Erythroblast (primary cell): ENCODE measurements around the gene GLS.

Experiments used
- DNase-seq, 2 experiments: peaks; one replicate each; lab custom pipeline; 2025; lab: John Stamatoyannopoulos, UW
- GATA1 ChIP-seq: IDR thresholded peaks from 2 replicates; pipeline ENCODE4 v1.6.1; 2011; ENCODE audit warnings: low read depth, mild to moderate bottlenecking, control low read depth, low read length, moderate library complexity
- POLR2A ChIP-seq: IDR thresholded peaks from 2 replicates; pipeline ENCODE4 v1.6.1; 2011; ENCODE audit warnings: mild to moderate bottlenecking, low read length

The GLS gene

DNA sequence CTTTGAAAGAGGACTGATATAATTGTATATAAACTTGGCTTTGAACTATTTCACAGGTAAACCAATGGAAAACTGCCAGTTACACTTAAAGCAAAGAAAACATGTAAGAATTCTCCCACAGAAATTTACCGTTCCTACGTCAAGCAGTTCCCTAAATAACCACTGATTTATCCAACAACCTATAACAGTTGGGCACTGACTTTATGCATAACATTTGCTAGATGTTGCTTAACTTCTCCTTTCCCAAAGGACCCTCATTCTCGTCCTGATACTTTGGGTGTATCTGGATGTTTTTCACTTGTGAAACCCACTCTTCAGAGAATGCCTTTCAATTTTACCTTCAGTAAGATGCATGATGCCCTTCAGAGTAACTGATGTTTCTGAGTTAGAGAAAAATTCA, 89.5 kb downstream of the GLS start:
- no peak for DNase-seq
- no peak for TF ChIP-seq GATA1
- no peak for TF ChIP-seq POLR2A

DNA sequence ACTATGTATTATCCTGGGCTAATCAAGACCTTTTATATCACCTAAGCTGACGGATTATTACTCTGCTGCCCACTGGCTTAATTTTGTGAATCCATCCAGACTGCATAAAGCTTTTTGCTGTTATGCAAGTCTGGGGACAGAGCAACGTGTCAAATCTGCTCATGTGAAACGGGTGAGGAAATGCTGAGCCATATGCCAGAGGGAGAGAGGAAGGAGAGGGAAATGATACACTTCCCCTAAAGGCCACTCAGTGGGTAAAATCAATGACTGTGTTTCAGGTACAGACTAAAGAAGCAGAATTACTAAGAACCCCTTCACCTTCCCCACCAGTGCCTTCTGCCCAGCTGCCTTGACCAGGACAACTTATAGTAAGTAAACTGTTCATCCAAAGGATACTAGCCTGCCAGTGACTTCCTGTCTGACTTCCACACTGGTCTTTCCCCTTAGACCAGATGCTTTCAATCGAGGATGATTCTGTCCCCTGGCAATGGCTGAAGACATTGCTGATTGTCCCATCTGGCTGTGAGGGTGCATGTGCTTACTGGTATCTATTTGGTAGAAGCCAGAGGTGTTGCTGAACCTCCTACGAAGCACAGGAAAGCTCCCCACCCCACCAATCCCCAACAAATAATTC, 90.4 kb downstream of the GLS start:
- no peak for DNase-seq
- TF ChIP-seq POLR2A: no peak
- TF ChIP-seq GATA1: no peak

DNA sequence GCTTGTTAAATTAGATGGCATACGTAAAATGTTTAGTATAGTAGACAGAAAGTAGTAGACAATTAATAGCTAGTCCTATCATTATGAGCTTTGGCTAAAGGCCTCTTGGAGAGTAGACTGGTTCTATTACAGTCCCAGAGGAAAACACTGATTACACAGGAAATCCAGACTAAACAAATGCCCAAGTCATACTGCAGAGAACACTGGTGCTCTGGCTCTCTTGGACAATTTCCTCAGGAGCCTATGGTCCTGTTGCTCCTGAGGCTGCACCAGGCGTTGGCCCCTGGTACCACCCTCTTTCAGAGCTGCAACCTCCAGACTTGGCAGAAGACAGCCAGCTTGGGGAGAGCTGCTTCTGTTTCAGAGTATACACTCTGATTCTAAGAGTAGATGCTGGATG, 91.6 kb downstream of the GLS start:
- DNase-seq: no peak
- TF ChIP-seq POLR2A (no peak), GATA1 (no peak)

DNA sequence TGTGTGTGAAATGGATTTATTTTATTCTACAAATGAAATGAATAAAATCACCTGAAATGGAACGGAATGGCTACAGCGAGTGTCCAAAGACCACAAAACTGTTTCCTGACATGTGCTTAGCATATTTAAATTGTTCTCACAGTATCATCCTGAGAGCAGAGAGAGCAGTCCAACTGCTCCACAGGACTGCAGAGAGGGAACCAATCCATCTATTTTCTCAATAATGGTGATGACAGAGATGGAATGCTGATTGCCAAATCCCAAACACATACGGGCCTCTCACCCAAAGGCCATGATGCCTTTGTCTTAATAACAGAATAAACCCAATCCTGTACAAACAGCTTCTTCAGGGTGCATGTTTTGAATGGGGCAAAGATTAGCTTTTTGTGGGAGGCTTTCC, 92.2 kb downstream of the GLS start:
- DNase-seq: no peak
- no peak for TF ChIP-seq GATA1
- TF ChIP-seq POLR2A: no peak

DNA sequence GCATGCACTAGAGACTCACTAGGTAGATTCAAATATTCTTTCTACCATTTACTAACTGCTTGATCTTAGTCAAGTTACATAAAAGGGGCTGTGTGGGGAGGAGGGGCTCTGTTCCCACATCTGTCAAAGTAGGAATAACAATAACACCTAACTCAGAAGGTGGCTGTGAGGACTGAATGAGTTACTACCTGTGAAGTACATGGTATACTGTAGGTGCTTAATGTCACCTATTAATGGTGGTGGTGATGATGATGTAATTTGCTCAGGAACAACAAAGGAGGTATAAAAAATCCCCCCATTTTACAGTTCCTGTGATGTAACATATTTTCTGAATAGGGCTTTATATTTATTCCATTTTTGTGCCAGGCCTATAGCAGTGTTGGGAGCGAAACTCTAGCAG, 92.6 kb downstream of the GLS start:
- DNase-seq: no peak
- TF ChIP-seq GATA1: no peak
- no peak for TF ChIP-seq POLR2A

DNA sequence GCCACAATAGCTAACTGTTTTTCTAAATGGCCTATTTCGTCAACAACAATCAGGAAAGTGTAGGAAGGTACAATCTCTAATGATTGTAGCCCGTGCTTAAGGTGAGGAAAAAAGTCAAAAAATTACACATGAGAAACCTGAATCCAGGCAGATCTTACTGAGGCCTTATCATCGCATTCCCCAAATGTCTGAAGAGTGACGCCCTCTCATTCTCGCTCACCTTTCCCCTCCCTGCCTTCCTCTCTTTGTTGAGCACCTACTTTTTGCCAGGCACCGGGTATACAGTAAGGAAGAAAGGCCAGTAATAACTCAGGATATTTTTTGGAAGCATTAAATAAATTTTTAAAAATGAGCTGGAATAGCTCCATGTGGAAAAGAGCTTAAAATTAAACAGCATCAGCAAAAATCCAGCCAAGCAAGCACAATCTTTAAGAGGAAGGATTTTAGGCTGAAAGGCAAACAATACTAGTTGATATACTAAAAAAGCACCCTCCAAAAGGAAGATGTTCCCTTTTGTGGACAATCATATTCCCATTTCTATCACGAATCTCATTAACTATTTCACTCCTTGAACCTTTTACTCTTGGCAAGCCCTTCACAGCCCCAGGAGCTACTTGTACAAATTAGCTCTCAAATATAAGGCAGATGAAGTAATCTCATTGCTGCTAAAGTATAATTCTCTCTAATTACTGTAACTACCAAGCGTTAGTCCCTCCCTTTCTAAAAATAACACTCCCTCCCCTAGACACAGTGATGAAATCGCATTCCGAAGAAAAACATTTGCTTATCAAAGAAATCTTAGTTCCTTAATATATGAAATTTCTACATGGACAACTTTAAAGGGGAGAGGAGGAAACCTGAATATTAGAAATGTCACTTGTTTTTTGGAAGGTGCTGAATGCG, 93.4 kb downstream of the GLS start:
- TF ChIP-seq GATA1: no peak
- TF ChIP-seq POLR2A: no peak

DNA sequence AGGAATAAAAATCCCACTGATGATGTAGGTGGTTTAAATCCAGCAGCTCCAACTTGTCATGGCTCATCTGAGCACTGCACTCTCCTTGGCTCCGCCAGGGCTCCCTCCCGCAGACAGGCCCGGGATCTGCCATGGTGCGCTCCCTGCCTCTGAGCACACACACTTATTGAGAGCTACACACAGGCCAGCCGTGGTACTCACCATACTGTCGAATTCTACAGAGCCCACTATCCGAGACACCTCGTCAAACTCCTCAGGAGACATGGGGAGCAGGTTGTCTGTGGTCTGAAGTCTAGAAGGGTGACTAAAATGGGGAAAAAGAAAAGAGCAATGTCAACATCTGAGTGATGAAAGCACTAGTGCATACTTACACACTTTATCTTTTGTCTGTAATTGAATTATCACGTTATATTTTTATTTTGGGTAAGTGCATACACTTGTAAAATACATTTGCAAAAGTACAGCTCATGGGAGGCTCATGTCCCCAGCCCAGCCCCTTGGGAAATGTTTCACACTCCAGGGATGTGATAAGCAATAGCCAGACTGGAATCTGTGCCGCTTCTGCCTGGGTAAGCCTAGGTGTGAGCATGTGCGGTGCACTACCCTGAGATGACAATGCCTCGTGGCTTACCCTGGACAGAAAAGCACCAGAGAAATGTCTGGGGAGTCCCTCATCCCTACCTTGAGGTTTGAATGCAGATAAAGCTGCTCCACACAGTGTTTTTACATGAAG, 94.2 kb downstream of the GLS start:
- DNase-seq: no peak
- TF ChIP-seq POLR2A (no peak), GATA1 (no peak)

More for the DNA sequence above, 93.4 kb downstream of the GLS start:
- no peak for DNase-seq

DNA sequence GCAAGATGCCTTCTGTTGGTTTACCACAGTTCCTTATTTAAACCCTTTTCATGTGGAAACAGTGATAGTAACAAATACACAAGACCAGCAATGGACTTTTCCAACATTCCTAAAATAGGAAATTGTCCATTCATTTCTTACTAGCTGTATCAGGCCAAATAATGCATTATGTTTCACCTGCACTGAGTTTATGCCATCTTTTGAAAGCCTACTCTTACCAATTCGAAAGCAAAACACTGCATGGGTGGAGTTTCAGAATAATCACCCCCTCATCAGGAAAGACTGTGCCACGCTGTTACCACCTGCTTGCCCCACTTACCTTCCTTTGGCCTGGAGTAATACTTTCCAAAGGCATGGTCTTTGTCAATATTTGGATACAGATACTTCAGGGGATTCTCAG, 95.9 kb downstream of the GLS start:
- DNase-seq: no peak
- no peak for TF ChIP-seq GATA1
- no peak for TF ChIP-seq POLR2A

DNA sequence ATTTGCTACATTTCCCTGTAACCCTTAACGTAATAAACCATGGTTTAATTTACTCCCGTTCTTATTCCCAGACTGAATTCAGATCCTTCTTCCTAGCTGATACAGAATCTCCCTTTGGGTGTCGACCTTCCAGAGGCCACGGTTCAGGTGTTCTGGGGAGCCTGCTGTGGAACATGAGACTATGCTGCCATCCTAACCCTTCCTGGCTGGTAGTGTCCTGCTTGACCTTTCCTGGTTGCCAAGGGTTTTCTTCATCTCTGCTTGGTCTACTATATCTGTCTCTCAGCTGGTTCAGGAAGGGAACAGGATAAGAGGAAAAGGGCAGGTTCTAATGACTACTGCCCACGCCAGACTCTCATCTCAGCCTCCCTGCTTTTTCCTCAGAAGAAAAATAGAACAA, 96.9 kb downstream of the GLS start:
- TF ChIP-seq POLR2A (no peak), GATA1 (no peak)

DNA sequence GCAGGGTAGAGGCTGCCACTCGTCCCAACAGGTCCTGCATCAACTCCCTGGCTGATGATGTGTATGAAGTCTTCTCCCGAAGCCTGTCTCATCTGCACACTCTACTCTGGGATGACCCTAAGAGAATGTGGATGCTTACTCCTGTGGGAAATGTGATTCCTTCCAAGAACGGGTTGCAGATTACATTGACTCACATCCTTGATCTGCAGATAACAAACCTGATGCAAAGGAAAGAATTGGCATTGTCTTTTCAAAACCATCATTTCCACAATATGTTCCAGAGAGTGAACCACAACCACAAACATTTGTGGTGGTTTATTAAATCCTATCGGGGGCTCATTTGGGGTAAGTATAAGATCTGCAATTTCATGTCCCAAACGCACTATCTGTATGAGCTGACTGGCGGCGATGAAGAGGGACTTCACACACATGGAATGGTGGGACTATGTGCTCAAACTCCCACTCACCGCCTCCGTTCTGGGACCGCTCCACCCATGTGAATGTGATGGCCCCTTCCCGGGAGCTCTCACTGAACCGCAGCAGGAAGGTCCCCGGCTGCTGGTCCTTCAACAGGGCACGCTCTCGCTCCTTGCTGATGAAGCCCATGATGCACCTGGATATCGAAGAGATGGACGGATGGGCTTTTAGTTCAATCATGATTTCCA, 97.9 kb downstream of the GLS start:
- TF ChIP-seq POLR2A (no peak), GATA1 (no peak)
- no peak for DNase-seq

More for the DNA sequence above, 96.9 kb downstream of the GLS start:
- no peak for DNase-seq

DNA sequence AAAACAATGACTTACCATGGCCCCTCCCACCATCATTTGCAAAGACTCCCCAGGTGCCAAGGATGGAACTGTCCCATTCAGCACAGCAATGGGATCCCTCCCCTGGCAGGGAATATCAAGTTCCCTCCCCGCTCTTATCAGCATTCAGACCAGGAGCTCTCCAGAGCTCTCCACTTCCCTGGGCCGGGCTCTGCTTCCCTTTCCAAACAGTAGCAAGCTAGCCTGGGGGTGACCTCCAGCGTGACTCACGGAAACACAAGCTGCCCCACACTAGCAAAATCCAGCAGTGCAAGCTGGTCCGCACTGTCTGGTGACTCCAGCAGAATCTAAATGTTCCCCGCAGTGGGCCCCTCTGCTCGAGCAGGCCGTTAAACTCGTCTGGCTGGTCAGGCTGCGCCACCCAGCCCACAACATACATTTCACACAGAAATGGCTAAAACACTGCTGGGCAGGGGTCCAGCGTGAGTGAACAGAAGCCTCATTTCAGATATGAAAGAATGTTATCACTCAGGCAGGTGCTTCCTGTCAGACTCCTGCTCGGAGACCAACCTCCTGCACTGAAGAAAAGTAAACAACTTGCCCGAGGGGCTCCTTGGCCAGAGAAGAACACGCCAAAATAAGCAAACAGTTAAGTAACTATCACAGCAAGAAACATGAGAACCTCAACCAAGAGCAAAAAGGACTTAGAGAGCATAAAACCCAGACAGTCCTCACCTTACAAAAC, 99.4 kb downstream of the GLS start:
- no peak for TF ChIP-seq POLR2A
- DNase-seq: no peak

DNA sequence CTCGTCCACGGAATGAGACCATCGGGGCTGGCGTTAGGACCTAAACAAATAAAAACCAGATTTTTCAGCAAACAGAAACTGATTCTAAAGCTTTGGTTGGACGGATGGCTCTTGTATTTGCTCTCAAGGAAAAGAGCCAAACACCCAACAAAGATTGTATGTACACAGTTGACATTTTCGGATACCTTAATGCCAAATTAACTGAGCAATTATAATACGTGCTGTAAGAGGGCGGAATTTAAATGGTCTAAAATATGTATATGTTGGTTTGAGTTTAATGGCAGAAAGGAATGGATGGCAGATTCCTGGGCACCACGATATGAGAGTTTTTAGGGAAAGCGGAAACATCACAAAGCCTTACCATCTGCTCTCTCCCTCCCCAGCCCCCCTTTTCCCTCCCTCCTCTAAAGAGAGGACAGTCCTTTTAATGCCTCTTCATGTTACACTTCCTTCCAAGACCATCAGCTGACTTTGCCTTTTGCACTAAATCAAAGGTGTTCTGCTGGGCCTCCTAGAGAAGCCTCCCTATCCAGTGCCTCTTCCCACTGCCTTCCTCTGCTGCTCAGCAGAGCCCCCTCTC, 100.1 kb downstream of the GLS start:
- DNase-seq: no peak
- TF ChIP-seq GATA1 (no peak), POLR2A (no peak)
